Endometrial microvascular endothelial cells (primary cell): ENCODE measurements around the gene MPPED1. TPM values are rescaled to one million over a fixed set of nuclear protein-coding genes. Genes with fewer than 3 reads are reported as not detected.

ENCODE experiments used
- in situ Hi-C: cut with HindIII; loops from 2 replicates; pipeline ENCODE4 v1.10.0; 2017; ENCODE audit warnings: low sequenced_read_pairs, low pct_unique_long_range_greater_than_20kb; ENCODE audit errors: inconsistent ontology term
- total RNA-seq: library from RNA; depleted of rRNA; stranded (reverse); fragments of >200 nt; gene quantifications from one replicate; pipeline ENCODE4 v1.2.3, GENCODE V29; 2015; ENCODE audit errors: inconsistent ontology term

The MPPED1 gene
- total RNA-seq, 1 donor from 2014 or later: 0.19 TPM

DNA sequence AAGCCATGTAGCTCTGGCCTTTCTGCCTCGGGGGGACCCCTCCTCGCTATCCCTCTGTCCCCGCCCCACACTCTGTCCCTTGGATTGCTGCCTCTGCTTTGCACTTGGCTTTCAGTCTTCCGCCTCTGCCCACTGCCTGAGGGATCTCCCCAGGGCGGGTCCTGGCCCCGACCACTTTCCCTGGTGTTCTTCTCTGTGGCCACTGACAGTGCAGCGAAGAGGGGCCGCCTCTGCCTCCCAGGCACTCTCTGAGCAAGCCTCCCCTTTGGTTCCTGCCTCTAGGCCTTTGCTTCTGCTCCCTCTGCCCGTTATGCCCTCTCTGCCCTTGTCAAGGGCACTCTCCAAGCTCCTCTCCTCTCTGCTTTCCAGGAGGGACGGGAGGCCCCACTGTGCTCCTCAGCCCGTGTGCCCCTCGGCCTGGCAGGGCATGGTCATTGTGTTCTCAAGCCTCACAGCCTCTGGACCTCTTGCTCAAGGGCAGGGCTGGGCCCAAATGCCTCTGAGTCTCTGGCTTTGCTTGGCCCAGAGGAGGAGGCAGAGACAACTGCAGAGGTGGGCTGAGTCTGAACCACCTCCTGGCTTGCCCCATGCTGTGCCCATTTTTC, 5.5 kb upstream of the MPPED1 start:
- in situ Hi-C loops: no loop called here

DNA sequence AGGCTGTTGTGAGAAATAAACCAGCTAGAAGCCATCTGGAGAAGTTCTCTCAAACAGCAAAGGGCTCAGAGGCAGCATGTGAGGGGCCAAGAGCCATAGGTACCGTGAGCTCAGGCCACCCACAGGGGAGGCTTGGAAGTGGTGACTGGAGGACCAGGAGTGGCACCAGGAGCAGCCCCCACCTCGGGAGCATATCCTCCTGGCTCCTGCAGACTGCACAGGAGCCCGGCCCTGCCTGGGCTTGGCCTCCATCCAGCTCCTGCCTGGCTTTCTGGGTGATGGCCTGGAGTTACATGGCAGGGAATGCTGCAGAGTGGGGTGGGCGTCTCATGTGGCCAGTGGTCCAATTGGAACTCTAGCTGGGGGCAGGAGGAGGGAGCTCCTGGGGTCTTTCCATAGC, 4.2 kb upstream of the MPPED1 start:
- in situ Hi-C loops: no loop called here

DNA sequence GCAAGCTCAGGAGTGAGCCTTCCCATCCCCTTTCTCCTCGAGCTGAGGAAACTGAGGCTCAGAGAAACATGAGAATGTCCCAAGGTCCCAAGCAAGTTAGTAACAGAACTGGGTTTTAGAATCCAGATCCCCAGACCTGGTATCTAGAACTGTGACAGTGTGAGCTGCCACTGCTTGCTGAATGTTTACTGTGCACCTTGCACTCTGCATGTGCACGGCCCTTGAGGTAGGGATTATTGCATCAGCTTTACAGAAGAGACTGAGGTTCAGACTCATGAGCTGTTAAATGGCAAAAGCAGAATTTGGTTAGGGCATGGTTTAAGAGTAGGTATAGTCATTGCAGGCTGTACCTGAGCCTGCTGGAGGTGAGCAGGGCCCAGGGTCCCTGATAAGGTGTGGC, 3.8 kb upstream of the MPPED1 start:
- in situ Hi-C loops: no loop called here

DNA sequence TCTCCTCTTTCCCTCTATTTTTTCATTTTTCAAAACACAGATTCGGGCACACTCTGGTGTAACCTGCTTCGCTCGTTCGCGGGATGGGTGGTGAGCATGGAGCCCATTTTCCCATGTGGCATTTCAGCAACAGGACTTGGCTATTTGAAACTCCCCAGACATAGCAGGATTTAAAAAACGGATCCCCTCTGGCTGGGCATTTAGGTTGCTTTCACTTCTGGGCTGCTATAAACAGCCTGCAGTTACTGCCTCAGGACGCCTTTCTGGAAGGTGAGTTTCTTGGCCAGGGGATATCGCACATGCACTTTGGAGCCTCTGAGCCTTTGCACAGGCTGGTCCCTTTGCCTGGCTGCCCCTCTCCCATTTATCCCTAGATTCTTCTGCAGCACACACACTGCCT, 2.8 kb upstream of the MPPED1 start:
- in situ Hi-C loops: no loop called here

DNA sequence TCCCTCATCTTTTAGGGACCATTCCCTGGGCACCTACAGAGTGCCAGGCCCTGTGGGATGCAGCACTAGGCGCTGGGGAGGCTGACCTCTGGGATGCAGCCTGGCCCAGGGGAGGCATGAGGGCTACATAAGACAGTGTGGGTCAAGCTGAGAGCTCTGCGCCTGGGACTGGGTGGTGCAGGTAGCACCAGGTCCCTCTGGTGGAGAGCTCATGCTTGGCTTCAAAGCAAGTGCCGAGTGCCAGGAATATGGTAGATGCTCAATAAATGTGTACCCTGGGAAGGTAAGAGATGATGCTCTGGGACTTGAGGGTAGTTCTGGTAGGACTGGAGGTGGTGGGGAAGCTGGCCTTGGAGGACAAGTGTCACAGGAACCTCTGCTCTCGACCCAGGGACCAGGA, 2.0 kb upstream of the MPPED1 start:
- in situ Hi-C loops: no loop called here

DNA sequence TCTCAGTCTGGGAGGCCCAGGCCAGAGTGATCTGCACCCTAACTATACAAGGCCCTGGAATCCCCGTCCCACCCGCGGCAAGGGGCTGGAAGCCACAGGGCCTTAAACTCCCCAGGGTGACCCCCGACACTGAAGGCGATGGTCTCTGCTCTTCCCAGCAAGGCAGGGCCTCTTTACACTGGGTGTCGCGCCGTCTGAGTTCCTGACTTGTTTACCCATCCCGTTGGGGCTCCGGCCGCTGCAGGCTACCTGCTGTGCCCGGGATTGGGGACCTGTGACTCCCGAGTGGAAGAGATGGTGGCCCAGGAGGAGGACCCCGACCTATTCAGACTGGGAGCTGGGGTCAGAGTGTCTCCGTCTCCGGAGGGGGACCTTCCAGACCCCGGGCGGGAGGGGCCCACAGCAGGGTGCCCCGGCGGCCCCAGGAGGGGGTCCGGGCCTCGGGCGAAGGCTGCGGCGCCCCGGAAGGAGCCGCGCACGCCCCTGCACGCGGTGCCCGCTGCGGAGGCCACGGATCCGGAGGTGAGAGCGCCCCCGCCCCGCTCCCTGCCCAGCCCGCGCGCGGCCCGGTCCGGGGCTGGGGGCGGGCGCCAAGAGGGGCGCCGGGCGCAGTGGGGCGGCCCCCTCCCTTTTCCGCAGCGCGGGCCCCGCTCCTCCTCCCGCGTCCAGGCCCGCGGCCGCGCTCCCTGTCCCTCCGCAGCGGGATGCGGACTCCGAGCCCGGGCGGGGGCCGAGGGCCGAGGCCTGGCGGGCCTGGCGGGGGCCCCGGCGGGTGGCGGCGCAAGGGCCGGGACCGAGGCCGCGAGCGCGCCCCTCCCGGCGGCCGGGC, 560 bp upstream of the MPPED1 start:
- in situ Hi-C loops: no loop called here

DNA sequence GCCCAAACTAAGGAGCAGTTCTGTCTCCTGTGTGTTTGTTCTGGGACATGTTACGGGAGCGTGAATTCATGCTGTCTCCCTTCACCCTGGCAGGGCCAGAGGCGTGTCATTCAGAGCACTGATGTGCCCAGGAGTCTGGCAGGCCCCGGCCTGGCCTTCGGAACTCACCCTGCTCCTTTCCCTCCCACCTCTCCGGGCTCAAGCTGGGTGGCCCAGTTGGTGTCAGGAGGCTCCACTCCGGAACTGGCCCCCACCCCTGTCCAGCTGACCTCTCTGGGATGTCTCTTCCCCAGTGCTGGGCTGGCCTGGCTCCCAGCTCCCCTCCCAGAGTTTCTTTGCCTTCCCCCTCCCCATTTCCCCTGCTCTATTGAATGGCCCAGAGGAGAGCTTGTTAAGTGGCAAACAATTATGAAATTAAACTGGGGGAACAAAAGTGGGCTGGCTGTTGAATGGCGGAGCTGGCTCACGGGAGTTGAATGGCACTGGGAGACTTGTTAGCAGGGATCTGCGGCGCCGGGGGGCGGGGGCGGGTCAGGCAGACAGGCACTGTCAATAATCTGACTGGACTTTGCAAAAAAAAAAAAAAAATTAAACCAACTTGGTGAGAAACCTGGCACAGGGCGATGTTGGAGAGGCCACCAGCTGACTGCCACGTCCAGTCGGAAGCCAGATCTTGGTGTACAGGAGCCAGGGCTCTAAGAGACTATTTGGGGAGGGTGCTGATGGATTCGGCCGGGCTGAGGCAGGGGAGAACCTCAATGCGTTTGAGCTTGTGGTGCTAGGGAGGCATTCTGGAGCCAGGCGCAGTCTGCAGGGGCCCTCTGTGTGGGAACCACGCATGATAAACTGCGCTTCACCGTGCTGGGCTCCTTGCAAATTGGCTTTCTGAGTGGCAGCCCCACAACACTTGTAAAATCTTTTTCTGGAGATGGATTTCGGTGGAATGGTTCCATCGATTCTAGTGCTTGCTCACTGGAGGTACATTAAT, 1.3 kb downstream of the MPPED1 start:
- in situ Hi-C loops: no loop called here

DNA sequence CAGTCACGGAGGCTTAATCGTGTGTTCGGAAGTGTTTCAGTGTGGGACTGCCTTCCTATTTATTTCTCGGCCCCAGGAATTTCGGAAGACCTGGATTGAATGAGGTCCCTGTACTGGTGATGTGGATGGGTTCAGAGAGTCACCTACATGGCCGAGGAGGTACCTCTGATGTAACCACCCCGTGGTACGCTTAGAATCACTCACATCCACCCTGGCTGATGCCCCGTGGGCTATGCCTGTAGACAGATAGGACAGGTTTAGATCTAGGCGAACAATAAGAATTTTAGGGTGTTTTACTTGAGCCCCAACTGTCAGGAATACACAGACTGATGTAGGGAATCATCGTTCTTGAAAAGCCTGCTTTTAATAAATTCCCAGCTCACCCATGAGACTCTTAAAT, 2.0 kb downstream of the MPPED1 start:
- in situ Hi-C loops: no loop called here

DNA sequence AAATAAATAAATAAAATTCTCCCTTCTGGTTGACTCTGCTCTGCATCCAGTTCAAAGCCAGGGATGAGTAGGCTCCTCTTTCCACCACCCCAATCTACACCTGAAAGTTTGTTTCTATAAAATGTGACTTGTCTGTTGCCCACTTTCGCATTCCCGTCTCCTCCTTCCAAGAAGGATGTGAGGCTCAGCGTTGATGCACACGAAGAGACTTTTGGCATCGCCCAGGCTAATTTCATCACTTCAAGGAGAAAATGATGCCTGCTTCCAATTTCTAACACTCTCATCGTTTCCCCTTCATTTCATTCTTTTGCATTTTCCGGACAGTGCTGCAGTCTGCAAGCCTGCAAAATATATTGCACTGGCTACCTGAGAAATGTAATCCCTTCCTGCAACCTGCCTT, 3.9 kb downstream of the MPPED1 start:
- in situ Hi-C loops: no loop called here

DNA sequence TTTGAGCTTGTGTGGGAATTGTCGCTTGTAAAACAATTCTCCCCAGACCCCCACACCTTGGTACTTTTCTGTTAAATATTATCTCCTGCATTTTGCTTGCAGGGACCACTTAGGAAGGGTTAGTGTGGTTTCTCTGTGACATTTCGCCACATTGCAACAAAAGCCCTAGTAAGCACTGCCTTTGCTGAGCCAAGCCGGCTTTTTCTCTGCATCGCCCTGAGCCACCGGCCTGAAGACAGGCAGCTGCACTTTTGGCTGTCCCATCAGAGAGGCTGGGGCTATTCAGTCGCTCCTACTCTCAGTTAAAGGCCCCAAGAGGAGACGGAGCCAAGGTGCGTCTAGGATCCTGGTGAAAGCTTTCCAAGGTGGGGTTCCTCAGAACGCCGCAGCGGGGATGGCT, 5.7 kb downstream of the MPPED1 start:
- in situ Hi-C loops: no loop called here

DNA sequence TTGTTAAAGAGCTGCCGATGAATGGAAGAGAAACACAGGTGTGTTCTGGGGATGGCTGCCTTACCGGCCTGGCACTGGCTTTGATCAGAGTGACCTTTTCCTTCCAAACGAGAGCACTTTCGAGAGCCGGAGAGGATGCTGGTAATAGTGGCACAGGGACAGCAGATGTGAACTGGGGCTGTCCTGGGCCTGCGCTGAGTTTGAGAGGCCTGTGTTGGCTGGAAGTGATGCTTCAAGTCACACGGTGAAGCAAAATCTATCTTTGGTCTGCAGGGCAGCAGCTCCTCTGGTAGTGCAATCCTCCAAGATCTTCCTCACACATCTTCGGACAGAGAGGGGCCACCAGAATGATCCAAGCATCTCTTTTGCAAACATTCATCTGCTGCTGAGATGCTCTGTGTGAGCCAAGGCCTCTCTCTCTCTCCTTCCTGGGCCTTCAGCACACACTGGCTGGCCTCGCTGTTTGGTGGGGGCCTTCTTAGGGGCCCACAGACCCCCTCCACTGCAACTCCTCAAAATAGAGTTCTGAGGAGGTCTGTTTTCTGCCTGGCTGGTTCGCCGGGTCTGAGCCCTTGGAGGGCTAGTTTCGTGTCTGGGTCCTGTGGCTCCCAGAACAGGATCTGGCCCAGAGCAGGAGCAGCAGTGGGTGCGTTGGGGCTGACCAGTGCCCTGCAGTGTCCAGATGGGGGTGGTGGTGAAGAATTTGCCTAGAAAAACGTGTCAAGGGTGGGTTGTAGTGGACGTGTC, 6.4 kb downstream of the MPPED1 start:
- in situ Hi-C loops: no loop called here

DNA sequence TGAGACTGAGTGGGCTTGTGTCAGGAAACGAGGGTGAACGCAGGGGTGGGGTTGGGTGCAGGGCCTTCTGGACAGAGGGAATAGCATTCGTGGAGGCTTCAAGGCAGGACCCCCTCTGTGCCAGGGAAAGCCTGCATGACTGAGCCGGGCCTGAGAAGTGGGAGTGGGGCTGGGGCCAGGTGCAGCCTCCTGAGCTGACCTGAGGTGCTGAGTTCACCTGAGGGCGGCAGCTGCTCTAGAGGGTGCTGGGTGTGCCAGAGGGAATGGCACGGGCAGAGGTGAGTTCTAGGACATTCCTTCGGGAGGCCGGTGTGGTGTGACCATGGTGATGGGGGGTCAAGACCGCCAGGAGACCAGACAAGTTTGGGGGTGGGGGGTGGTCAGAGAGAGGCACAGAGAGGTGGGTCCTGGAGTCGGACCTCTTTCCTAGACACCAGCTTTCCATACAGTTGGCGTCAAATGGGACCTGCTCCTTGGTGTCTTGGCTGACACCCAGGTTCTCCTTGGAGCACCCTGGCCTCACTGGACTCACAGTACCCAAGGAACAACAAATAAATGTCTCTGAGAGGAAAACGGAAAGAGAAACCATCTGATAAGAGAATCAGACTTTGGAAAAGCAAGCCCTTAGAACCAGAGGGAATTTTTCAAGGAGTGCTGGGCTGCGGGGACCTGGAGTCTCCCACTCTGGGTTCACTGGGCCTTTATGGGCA, 7.7 kb downstream of the MPPED1 start:
- in situ Hi-C loops: no loop called here

DNA sequence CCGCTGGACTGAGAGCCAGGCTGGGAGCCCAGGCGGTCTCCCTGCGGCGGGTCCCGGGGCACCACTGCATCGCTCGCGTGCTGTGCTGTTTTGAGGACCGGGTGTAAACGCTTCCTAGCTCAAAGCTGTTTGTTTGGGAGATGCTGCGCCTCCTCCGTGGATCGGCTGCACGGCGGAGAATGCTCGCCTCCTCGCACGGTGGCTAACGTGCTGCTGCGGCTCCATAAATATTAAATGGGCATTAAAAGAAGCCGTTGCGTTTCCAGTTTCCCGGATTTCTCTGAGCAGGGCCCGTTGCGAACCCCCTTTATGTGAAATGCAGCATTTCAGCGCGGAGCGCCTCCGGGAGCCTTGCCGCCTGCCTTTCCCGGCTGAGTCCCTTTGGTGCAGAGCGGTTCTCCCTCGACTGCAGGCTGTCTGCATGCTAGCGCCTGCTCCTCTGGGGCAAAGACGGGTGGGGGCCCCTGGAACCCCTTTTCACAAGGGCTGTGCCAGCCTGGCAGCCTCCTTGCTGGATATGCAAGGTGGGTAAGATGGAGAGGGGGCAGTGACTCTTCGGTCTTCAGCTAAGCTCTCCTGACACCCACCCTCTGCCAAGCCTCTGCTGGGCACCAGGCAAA, 9.3 kb downstream of the MPPED1 start:
- in situ Hi-C loops: no loop called here

DNA sequence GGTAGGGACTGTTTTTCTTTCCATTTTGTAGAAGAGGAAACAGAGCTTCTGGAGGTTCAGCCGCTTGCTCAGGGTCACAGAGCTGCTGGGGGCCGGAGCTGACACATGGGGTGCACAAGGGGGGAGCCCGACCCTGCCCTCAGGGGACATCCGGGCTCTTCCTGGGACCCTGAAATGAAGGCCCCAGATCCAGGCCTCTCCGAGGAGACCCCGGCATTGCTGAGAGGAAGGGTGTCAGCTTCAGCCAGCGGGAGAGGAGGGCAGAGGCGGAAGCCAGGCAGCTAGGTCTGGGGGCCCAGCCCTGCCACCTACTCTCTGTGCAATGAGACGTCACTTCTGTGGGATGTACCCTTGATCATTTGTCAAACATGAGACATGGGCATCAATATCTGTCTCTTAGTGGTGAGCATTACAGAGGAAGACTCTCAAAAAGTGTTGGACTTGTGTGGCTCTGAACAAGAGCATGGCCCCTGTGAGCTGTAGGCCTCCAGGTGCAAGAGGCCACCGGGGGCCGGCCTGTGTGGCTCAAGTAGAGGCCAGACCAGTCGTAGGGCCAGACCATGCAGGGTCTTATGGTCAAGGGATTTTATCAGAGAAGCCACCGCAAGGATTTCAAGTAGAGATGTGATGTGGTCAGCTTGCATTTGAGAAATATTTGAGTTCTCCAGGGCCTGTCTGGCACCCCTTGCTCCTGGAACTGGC, 10.3 kb downstream of the MPPED1 start:
- in situ Hi-C loops: no loop called here

DNA sequence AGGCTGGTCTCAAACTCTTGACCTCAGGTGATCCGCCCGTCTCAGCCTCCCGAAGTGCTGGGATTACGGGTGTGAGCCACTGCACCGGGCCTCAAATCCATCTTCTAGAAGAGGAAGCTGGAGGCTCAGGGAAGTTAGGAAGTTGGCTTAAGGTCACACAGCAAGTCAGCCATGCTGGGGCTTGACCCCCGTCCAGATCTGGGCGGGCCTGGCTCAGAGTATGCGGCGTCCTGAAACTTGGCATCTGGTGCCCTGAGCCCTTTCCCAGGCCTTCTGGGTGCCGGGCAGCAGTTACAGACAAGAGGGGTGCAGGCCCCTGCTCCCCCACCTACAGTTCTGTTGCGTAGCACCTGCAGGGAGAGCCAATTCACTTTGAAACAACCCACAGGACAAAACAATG, 11.2 kb downstream of the MPPED1 start:
- in situ Hi-C loops: no loop called here

DNA sequence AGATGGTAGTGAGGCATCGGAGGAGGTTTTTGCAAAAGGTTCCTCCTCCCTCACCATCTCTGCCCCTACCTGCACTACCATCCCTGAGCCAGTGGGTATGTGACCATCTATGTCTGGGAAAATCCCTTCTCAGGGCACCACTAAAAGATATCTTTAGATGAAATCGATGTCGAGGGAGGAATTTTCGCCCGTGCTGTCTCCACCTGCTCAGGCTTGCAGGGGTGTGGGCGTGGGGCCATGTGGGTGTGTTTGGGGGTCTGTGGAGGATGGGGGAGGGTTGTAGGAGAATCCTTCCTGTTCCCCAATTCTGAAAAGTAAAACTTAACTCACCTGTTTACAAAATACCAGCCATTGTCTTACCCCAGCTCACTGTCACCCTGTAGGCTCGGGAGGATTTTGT, 12.4 kb downstream of the MPPED1 start:
- in situ Hi-C loops: no loop called here
